Fibroblast of lung (primary cell): ENCODE results near the gene FSD1L. TPM values are rescaled to one million over a fixed set of nuclear protein-coding genes. Genes with fewer than 3 reads are reported as not detected.

Experiments
- DNase-seq, 2 donors: peaks; one replicate each; pipeline versions ENCODE4 v3.0.0 to v3.0.0-alpha.2; 2010; ENCODE audit warnings: low read depth in 2 of 2
- H2AFZ ChIP-seq: 2 replicates; pipeline ENCODE4 v1.5.1; 2012; ENCODE audit warnings: low read length, control low read depth, inconsistent platforms
- H3K27ac ChIP-seq: 2 replicates; pipeline ENCODE4 v1.5.1; 2011; ENCODE audit warnings: low read length, control low read depth; ENCODE audit not compliant: insufficient read depth
- H3K27me3 ChIP-seq: 2 replicates; pipeline ENCODE4 v1.5.1; 2011; ENCODE audit warnings: mild to moderate bottlenecking, low read length; ENCODE audit not compliant: control insufficient read depth, insufficient read depth
- H3K36me3 ChIP-seq: 2 replicates; pipeline ENCODE4 v1.5.1; 2011; ENCODE audit warnings: low read length; ENCODE audit not compliant: control insufficient read depth, insufficient read depth
- H3K4me1 ChIP-seq: 2 replicates; pipeline ENCODE4 v1.5.1; 2011; ENCODE audit warnings: low read length; ENCODE audit not compliant: control insufficient read depth, insufficient read depth; ENCODE audit errors: extremely low read depth
- H3K4me2 ChIP-seq: 2 replicates; pipeline ENCODE4 v1.5.1; 2011; ENCODE audit warnings: low read length, control low read depth; ENCODE audit not compliant: insufficient read depth; ENCODE audit errors: extremely low read depth
- H3K4me3 ChIP-seq, 4 experiments: fragments of 200-600 bp in 1 of 4; sonication (generic) in 1 of 4; replicated peaks in 1 of 4; 2 replicates each; pipeline ENCODE4 v1.5.1; 2011 to 2016; ENCODE audit warnings: low read length in 4 of 4, low read depth in 3 of 4, mild to moderate bottlenecking in 3 of 4, control low read depth in 2 of 4, inconsistent platforms in 1 of 4, mixed read lengths in 1 of 4; ENCODE audit not compliant: insufficient read depth in 1 of 4; ENCODE audit errors: control extremely low read depth in 1 of 4
- H3K79me2 ChIP-seq: 2 replicates; pipeline ENCODE4 v1.5.1; 2012; ENCODE audit warnings: mild to moderate bottlenecking, low read length, inconsistent platforms; ENCODE audit not compliant: control insufficient read depth, insufficient read depth
- H3K9ac ChIP-seq: 2 replicates; pipeline ENCODE4 v1.5.1; 2011; ENCODE audit warnings: mild to moderate bottlenecking, low read length, control low read depth; ENCODE audit not compliant: insufficient read depth
- H3K9me3 ChIP-seq: 2 replicates; pipeline ENCODE4 v1.5.1; 2012; ENCODE audit warnings: low read depth, low read length; ENCODE audit not compliant: control insufficient read depth, insufficient read depth
- H4K20me1 ChIP-seq: 2 replicates; pipeline ENCODE4 v1.5.1; 2011; ENCODE audit warnings: low read length; ENCODE audit not compliant: control insufficient read depth, insufficient read depth; ENCODE audit errors: extremely low read depth
- CTCF ChIP-seq, 2 donors: IDR thresholded peaks in 1 of 2; conservative IDR thresholded peaks in 1 of 2; 1 replicate in 1 of 2; 2 replicates in 1 of 2; pipeline ENCODE4 v1.5.1; 2011 to 2012; ENCODE audit warnings: low read length in 2 of 2, control low read depth in 1 of 2, inconsistent platforms in 1 of 2, low read depth in 1 of 2, mild to moderate bottlenecking in 1 of 2
- EZH2 ChIP-seq: IDR thresholded peaks from 2 replicates; pipeline ENCODE4 v1.5.1; 2012; ENCODE audit warnings: low read length, control low read depth, mild to moderate bottlenecking; ENCODE audit errors: missing control alignments
- polyA plus RNA-seq, 2 donors: library from polyadenylated mRNA; depleted of rRNA in 1 of 2; stranded (reverse) in 1 of 2; unstranded in 1 of 2; fragments of >200 nt; gene quantifications; 2 replicates each; pipeline ENCODE4 v1.2.1, GENCODE V29; 2011 to 2012; ENCODE audit warnings: missing spikeins in 1 of 2
- total RNA-seq: library from RNA; depleted of rRNA; stranded (reverse); fragments of >200 nt; gene quantifications from 2 replicates; pipeline ENCODE4 v1.2.1, GENCODE V29; 2014

The FSD1L gene
- total and polyA plus RNA-seq, 2 donors (not counting 1 experiment from before 2014, with no cell fraction given) = 4.0 to 6.1 TPM

GRCh38 chr9:105483618-105484017 lies 35.8 kb downstream of the FSD1L start:
- no peaks in the 10 kb centered on the region for H4K20me1 ChIP-seq
- no peaks in the 10 kb centered on the region for H3K27me3 ChIP-seq
- TF ChIP-seq CTCF (conservative IDR thresholded peaks at IDR 0.05 in 1 of 2, IDR thresholded peaks at IDR 0.05 in 1 of 2; ENCODE audit: low read depth in 1 of 2, low read length in 2 of 2) (no peak), EZH2 (no peak)
- no peaks in the 10 kb centered on the region for H3K9me3 ChIP-seq
- no peaks in the 10 kb centered on the region for H3K4me1 ChIP-seq
- H3K36me3 ChIP-seq = peaks cover 2% of the 10 kb centered on the region
- no peak for DNase-seq
- H2AFZ ChIP-seq = no peak overlapping the region
- no peak overlapping the region for H3K4me3 ChIP-seq
- H3K27ac ChIP-seq = no peak overlapping the region
- no peak overlapping the region for H3K9ac ChIP-seq
- no peak overlapping the region for H3K4me2 ChIP-seq
- no peaks in the 10 kb centered on the region for H3K79me2 ChIP-seq

- H3K79me2 ChIP-seq = no peaks in the 10 kb centered on the region
- peaks cover 2% of the 10 kb centered on the region for H3K36me3 ChIP-seq
- H3K4me2 ChIP-seq = no peak overlapping the region
- no peak overlapping the region for H3K9ac ChIP-seq
- TF ChIP-seq EZH2 = no peak
- TF ChIP-seq CTCF (conservative IDR thresholded peaks at IDR 0.05 in 1 of 2, IDR thresholded peaks at IDR 0.05 in 1 of 2; ENCODE audit: low read depth in 1 of 2, low read length in 2 of 2) = no peak
- DNase-seq = no peak
- H3K4me1 ChIP-seq = no peaks in the 10 kb centered on the region
- no peak overlapping the region for H3K27ac ChIP-seq
- H3K27me3 ChIP-seq = no peaks in the 10 kb centered on the region
- no peaks in the 10 kb centered on the region for H4K20me1 ChIP-seq
- no peaks in the 10 kb centered on the region for H3K9me3 ChIP-seq
- H2AFZ ChIP-seq = no peak overlapping the region
- H3K4me3 ChIP-seq = no peak overlapping the region
These were observed 36.4 kb downstream of the FSD1L start for GRCh38 chr9:105484226-105484625.

GRCh38 chr9:105485131-105485530 lies 37.3 kb downstream of the FSD1L start:
- H3K4me3 ChIP-seq = no peak overlapping the region
- no peaks in the 10 kb centered on the region for H3K79me2 ChIP-seq
- H3K27ac ChIP-seq = no peak overlapping the region
- H3K4me1 ChIP-seq = no peaks in the 10 kb centered on the region
- no peaks in the 10 kb centered on the region for H4K20me1 ChIP-seq
- no peaks in the 10 kb centered on the region for H3K27me3 ChIP-seq
- no peak for DNase-seq
- H3K4me2 ChIP-seq = no peak overlapping the region
- H3K9me3 ChIP-seq = no peaks in the 10 kb centered on the region
- H3K9ac ChIP-seq = no peak overlapping the region
- peaks cover 2% of the 10 kb centered on the region for H3K36me3 ChIP-seq
- TF ChIP-seq EZH2 = no peak
- no peak for TF ChIP-seq CTCF (conservative IDR thresholded peaks at IDR 0.05 in 1 of 2, IDR thresholded peaks at IDR 0.05 in 1 of 2; ENCODE audit: low read depth in 1 of 2, low read length in 2 of 2)
- no peak overlapping the region for H2AFZ ChIP-seq
